ENCODE data around the gene FANCD2.
A peak's percentile ranks its signal among the peaks of the same experiment; 100 is the strongest.

The FANCD2 gene

DNA sequence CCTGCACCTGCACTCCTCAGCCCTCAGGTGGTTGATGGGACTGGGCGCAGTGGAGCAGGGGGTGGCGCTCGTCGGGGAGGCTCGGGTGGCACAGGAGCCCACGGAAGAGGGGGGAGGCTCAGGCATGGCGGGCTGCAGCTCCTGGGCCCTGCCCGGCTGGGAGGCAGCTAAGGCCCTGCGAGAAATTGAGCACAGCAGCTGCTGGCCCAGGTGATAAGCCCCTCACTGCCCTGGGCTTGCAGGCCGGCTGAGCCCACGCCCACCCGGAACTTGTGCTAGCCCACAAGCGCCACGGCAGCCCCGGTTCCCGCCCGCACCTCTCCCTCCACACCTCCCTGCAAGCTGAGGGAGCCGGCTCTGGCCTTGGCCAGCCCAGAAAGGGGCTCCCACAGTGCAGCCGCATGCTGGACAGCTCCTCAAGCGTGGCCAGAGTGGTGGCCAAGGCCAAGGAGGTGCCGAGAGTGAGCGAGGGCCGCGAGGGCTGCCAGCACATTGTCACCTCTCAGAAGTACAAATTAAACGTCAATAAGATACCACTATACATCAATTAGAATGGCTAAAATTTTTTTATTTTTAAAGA is 110.3 kb downstream of the FANCD2 start:
- Histone ChIP-seq H3K27ac (no peak overlapping the region), H3K9me3 (no peaks in the 10 kb centered on the region), H3K36me3 (no peaks in the 10 kb centered on the region), H3K4me1 (no peaks in the 10 kb centered on the region), H3K27me3 (no peaks in the 10 kb centered on the region), H3K4me3 (no peak overlapping the region)
- intact Hi-C loops (cut with DNase I; ENCODE audit: low total_unique reads) = no loop called here
- DNase-seq = no peak
- TF ChIP-seq, protein P1, sequence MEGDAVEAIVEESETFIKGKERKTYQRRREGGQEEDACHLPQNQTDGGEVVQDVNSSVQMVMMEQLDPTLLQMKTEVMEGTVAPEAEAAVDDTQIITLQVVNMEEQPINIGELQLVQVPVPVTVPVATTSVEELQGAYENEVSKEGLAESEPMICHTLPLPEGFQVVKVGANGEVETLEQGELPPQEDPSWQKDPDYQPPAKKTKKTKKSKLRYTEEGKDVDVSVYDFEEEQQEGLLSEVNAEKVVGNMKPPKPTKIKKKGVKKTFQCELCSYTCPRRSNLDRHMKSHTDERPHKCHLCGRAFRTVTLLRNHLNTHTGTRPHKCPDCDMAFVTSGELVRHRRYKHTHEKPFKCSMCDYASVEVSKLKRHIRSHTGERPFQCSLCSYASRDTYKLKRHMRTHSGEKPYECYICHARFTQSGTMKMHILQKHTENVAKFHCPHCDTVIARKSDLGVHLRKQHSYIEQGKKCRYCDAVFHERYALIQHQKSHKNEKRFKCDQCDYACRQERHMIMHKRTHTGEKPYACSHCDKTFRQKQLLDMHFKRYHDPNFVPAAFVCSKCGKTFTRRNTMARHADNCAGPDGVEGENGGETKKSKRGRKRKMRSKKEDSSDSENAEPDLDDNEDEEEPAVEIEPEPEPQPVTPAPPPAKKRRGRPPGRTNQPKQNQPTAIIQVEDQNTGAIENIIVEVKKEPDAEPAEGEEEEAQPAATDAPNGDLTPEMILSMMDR (IDR thresholded peaks at IDR 0.05) = no peak

DNA sequence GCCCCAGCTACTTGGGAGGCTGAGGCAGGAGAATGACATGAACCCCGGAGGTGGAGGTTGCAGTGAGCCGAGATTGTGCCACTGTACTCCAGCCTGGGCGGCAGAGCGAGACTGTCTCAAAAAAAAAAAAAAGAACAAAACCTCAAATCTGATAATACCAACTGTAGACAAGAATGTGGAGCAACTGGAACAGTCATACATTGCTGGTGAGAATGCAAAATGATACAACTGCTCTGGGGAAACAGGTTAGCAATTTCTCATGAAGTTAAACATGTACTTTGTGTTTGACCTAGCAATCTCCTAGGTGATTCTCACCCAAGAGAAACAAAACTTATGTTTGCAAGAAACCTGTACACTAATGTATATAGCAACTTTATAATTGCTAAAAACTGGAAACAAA is 110.9 kb downstream of the FANCD2 start:
- intact Hi-C loops (cut with DNase I; ENCODE audit: low total_unique reads) = no loop called here
- H3K27ac ChIP-seq = no peak overlapping the region
- DNase-seq = no peak

DNA sequence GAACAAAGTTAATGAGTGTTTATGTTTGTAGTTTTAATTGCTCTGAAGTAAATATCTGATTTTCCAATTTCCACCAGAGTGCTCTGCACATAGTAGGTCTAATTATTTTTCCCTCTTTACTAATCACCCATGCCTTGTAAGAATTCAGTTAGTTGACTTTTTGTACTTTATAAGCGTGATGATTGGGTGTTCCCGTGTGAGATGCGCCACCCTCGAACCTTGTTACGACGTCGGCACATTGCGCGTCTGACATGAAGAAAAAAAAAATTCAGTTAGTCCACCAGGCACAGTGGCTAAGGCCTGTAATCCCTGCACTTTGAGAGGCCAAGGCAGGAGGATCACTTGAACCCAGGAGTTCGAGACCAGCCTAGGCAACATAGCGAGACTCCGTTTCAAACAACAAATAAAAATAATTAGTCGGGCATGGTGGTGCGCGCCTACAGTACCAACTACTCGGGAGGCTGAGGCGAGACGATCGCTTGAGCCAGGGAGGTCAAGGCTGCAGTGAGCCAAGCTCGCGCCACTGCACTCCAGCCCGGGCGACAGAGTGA is 114.8 kb downstream of the FANCD2 start:
- no peaks in the 10 kb centered on the region for H3K36me3 ChIP-seq
- TF ChIP-seq, protein P1 (IDR thresholded peaks at IDR 0.05) = no peak
- peaks cover 0 to 36% (median 24%) of the 10 kb centered on the region in 4 donors for H3K4me1 ChIP-seq
- intact Hi-C loops (cut with DNase I; ENCODE audit: low total_unique reads) = no loop called here
- H3K27ac ChIP-seq = peak overlapping the region; percentile 93 to 94
- H3K4me3 ChIP-seq = peak overlapping the region; percentile 74 to 84
- peak in 1 of 2 donors; percentile 64 for DNase-seq
- H3K27me3 ChIP-seq = no peaks in the 10 kb centered on the region
- H3K9me3 ChIP-seq = no peaks in the 10 kb centered on the region

More for the DNA sequence above, 110.9 kb downstream of the FANCD2 start:
- Histone ChIP-seq H3K36me3 (no peaks in the 10 kb centered on the region), H3K4me1 (no peaks in the 10 kb centered on the region), H3K27me3 (no peaks in the 10 kb centered on the region), H3K4me3 (no peak overlapping the region), H3K9me3 (no peaks in the 10 kb centered on the region)
- TF ChIP-seq, protein P1 (IDR thresholded peaks at IDR 0.05) = no peak

DNA sequence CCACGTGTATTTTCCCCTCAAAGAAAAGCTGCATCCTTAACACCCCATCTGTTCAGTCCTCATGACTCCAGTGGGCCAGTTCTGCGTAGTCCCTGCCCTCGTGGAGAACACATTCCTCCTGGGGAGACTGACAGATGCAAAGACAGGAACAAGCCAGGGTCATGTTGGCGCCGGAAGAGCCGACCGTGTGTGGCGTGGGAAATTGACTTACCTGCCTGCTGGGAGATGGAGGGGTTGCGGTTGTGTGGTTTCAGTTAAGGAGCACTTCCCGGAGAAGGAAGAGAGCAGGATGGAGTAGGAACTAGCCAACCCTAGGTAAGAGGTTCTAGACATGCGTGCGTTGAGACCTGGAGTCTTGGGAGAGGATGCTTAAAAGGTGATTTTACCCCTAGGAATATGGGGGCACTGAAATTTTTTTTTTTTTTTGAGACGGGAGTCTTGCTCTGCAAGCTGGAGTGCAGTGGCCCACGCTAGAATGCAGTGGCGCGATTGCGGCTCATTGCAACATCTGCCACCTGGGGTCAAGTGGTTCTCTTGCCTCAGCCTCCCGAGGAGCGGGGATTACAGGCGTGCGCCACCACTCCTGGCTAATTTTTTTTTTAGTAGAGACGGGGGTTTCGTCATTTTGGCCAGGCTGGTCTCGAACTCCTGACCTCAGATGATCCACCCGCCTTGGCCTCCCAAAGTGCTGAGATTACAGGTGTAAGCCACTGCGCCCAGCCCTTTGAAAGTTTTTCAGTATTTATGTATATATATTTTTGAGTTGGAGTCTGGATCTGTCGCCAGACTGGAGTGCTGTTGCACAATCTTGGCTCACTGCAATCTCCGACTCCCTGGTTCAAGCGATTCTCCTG is 116.7 kb downstream of the FANCD2 start:
- Histone ChIP-seq H3K27me3 (no peaks in the 10 kb centered on the region), H3K27ac (peak overlapping the region; percentile 93 to 94), H3K9me3 (no peaks in the 10 kb centered on the region), H3K4me1 (peaks cover 0 to 36% (median 24%) of the 10 kb centered on the region in 4 donors), H3K4me3 (peak overlapping the region; percentile 74 to 84), H3K36me3 (peaks cover 6 to 11% (median 8%) of the 10 kb centered on the region in 3 donors)
- no peak for DNase-seq
- intact Hi-C loops (cut with DNase I; ENCODE audit: low total_unique reads) = no loop called here
- TF ChIP-seq, protein P1 (IDR thresholded peaks at IDR 0.05) = no peak

DNA sequence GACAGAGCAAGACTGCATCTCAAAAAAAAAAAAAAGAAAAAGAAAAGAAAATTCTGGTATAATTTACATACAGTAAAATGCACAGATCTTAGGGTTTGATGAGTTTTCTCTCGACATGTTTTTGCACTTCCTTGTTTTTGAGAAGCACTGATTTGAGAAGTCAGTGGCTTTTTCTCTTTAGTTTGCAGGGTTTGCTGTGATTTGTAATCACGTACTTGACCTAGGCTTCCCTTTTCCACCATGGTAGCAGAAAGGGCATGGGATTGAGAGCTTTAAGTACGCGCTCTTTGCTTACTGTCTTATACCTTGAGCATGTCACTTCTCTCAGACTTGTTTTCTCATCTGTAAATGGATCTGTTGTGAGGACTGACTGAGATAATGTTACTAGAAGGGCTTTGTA is 119.4 kb downstream of the FANCD2 start:
- intact Hi-C loops (cut with DNase I; ENCODE audit: low total_unique reads) = no loop called here
- no peak overlapping the region for H3K4me3 ChIP-seq
- no peaks in the 10 kb centered on the region for H3K27me3 ChIP-seq
- DNase-seq = no peak
- TF ChIP-seq, protein P1 (IDR thresholded peaks at IDR 0.05) = no peak
- no peaks in the 10 kb centered on the region for H3K9me3 ChIP-seq
- peaks cover 23 to 34% (median 26%) of the 10 kb centered on the region in 3 donors for H3K36me3 ChIP-seq
- H3K27ac ChIP-seq = no peak overlapping the region
- H3K4me1 ChIP-seq = peaks cover 0 to 36% (median 24%) of the 10 kb centered on the region in 4 donors
